HepG2 (cell line): ENCODE measurements around the gene ATP2A2. TPM values are rescaled to one million over a fixed set of nuclear protein-coding genes. Genes with fewer than 3 reads are reported as not detected.
A peak's percentile ranks its signal among the peaks of the same experiment; 100 is the strongest.

ENCODE experiments used
- ATAC-seq: fragments of 200-7000 bp; cut with Tn5 transposase; 3 replicates; pipeline ENCODE4 v1.9.1; 2020; ENCODE audit warnings: mild to moderate bottlenecking, moderate library complexity
- BruUV-seq: library from RNA; stranded (reverse); fragments of 400-500 nt; replicated peaks from 2 replicates; lab custom pipeline; 2021; lab: Mats Ljungman, UMichigan
- CTCF ChIA-PET: fragments of 300-600 bp; formaldehyde crosslinking; extraction: SDS; loops from one replicate; lab custom pipeline; 2021; ENCODE audit warnings: low total read pairs, inconsistent platforms, low intra/inter-chr PET ratio; lab: Yijun Ruan, JAX
- POLR2A ChIA-PET: fragments of 350-600 bp; sonication (Branson Sonifier 250); formaldehyde crosslinking; loops from one replicate; lab custom pipeline; 2020; ENCODE audit warnings: antibody characterized with exemption, inconsistent platforms; lab: Yijun Ruan, JAX
- DNase-seq: peaks from one replicate; pipeline ENCODE4 v3.0.0-alpha.2; 2015; ENCODE audit warnings: low spot score
- FAIRE-seq: peaks from 3 replicates; lab custom pipeline; 2011; peaks lifted over from hg19 to GRCh38; lab: Jason Lieb, UNC
- H2AFZ ChIP-seq: one replicate; pipeline ENCODE4 v1.6.1; 2011; ENCODE audit warnings: low read length, inconsistent platforms
- H3K27ac ChIP-seq: fragments of 300-600 bp; 3 replicates; pipeline ENCODE4 v1.8.0; 2011; ENCODE audit warnings: mixed run types, mild to moderate bottlenecking, mixed read lengths, low read length, inconsistent platforms; ENCODE audit not compliant: insufficient read depth; ENCODE audit errors: extremely low read length
- H3K27me3 ChIP-seq, 2 experiments: fragments of 200-600 bp in 1 of 2; 2 replicates in 1 of 2; 3 replicates in 1 of 2; pipeline versions ENCODE4 v1.6.0 to v1.8.0; 2011; ENCODE audit warnings: low read length in 2 of 2, mild to moderate bottlenecking in 2 of 2, moderate library complexity in 2 of 2, inconsistent platforms in 1 of 2; ENCODE audit not compliant: insufficient read depth in 2 of 2, control insufficient read depth in 1 of 2
- H3K36me3 ChIP-seq, 2 experiments: fragments of 200-600 bp in 1 of 2; replicated peaks in 1 of 2; 2 replicates in 1 of 2; 3 replicates in 1 of 2; pipeline versions ENCODE4 v1.5.1 to v1.8.0; 2011; ENCODE audit warnings: low read length in 2 of 2, inconsistent platforms in 1 of 2; ENCODE audit not compliant: insufficient read depth in 2 of 2, control insufficient read depth in 1 of 2
- H3K4me1 ChIP-seq: 2 replicates; pipeline ENCODE4 v1.5.1; 2012; ENCODE audit warnings: low read length, inconsistent platforms; ENCODE audit not compliant: insufficient read depth
- H3K4me2 ChIP-seq: 2 replicates; pipeline ENCODE4 v1.6.0; 2011; ENCODE audit warnings: low read depth, low read length, inconsistent platforms
- H3K4me3 ChIP-seq, 3 experiments: fragments of 200-600 bp in 1 of 3; sonication (generic), shearing (Covaris generic) in 1 of 3; replicated peaks in 1 of 3; 2 replicates each; pipeline ENCODE4 v1.5.1; 2011 to 2016; ENCODE audit warnings: low read length in 3 of 3, inconsistent platforms in 2 of 3, low read depth in 2 of 3, mild to moderate bottlenecking in 2 of 3, control low read depth in 1 of 3, mixed read lengths in 1 of 3; ENCODE audit not compliant: insufficient read depth in 1 of 3
- H3K79me2 ChIP-seq: one replicate; pipeline ENCODE4 v1.6.1; 2011; ENCODE audit warnings: low read length, inconsistent platforms; ENCODE audit not compliant: insufficient read depth
- H3K9ac ChIP-seq: 2 replicates; pipeline ENCODE4 v1.6.0; 2011; ENCODE audit warnings: mild to moderate bottlenecking, low read depth, low read length, inconsistent platforms; ENCODE audit not compliant: insufficient read depth
- H3K9me3 ChIP-seq: 2 replicates; pipeline ENCODE4 v1.5.1; 2012; ENCODE audit warnings: mild to moderate bottlenecking, low read length
- H4K20me1 ChIP-seq: 2 replicates; pipeline ENCODE4 v1.6.0; 2011; ENCODE audit warnings: inconsistent platforms, mild to moderate bottlenecking, low read length, moderate library complexity; ENCODE audit not compliant: insufficient read depth
- ATF7-NPFF ChIP-seq: sonication (generic); formaldehyde crosslinking; IDR thresholded peaks from 2 replicates; pipeline ENCODE4 v1.8.1; 2023; ENCODE audit warnings: mild to moderate bottlenecking, low read depth, missing genetic modification reagents, moderate library complexity
- BRF2 ChIP-seq: sonication (generic); formaldehyde crosslinking; IDR thresholded peaks from 2 replicates; pipeline ENCODE4 v1.8.1; 2022; ENCODE audit warnings: mild to moderate bottlenecking, missing genetic modification reagents
- GATA4 ChIP-seq: sonication (generic); IDR thresholded peaks from 2 replicates; pipeline ENCODE4 v1.6.1; 2016; ENCODE audit warnings: antibody characterized with exemption, low read depth, borderline replicate concordance
- IRF9 ChIP-seq: sonication (generic); formaldehyde crosslinking; IDR thresholded peaks from 2 replicates; pipeline ENCODE4 v1.8.0; 2022; ENCODE audit warnings: missing genetic modification reagents, mild to moderate bottlenecking, borderline replicate concordance
- JUNB ChIP-seq: sonication (generic); formaldehyde crosslinking; IDR thresholded peaks from 2 replicates; pipeline ENCODE4 v1.8.0; 2022; ENCODE audit warnings: missing genetic modification reagents, mild to moderate bottlenecking, borderline replicate concordance
- MTA1 ChIP-seq: sonication (generic); formaldehyde crosslinking; IDR thresholded peaks from 2 replicates; pipeline ENCODE4 v1.4.0; 2020; ENCODE audit warnings: missing genetic modification reagents, mild to moderate bottlenecking, borderline replicate concordance
- NFRKB ChIP-seq: fragments of 450-650 bp; IDR thresholded peaks from 2 replicates; pipeline ENCODE4 v1.6.1; 2017
- PAX8 ChIP-seq: sonication (generic); formaldehyde crosslinking; IDR thresholded peaks from 2 replicates; pipeline ENCODE4 v1.8.0; 2022; ENCODE audit warnings: mild to moderate bottlenecking, missing genetic modification reagents, borderline replicate concordance
- PHB2 ChIP-seq: fragments of 450-650 bp; IDR thresholded peaks from 2 replicates; pipeline ENCODE4 v1.6.1; 2018; ENCODE audit not compliant: partially characterized antibody
- SETDB1 ChIP-seq: sonication (generic); formaldehyde crosslinking; IDR thresholded peaks from 2 replicates; pipeline ENCODE4 v1.5.1; 2020; ENCODE audit warnings: missing genetic modification reagents, mild to moderate bottlenecking, borderline replicate concordance
- ZNF556 ChIP-seq: sonication (generic); formaldehyde crosslinking; IDR thresholded peaks from 2 replicates; pipeline ENCODE4 v1.4.0; 2020; ENCODE audit warnings: mild to moderate bottlenecking, missing genetic modification reagents, borderline replicate concordance
- in situ Hi-C: cut with HindIII; loops from 2 replicates; pipeline ENCODE4 v1.10.0; 2017; ENCODE audit warnings: low pct_unique_long_range_greater_than_20kb; ENCODE audit not compliant: extremely low pct_ligation_motif_present
- intact Hi-C: fragments of 100-400 bp; cut with micrococcal nuclease; formaldehyde crosslinking; loops from one replicate; pipeline ENCODE4 v1.10.0; 2022; ENCODE audit not compliant: unreplicated experiment
- polyA plus RNA-seq, 8 experiments: library from polyadenylated mRNA; depleted of rRNA in 3 of 8; stranded (reverse) in 7 of 8; unstranded in 1 of 8; fragments of >200 nt; fragmentation: Illumina TruSeq in 4 of 8; extraction: Trizol in 4 of 8; gene quantifications; 2 replicates each; pipeline versions ENCODE4 v1.2.1 to v1.2.3, GENCODE V29; 2011 to 2016; ENCODE audit warnings: low read depth in 4 of 8, missing spikeins in 1 of 8, mixed read lengths in 1 of 8; ENCODE audit not compliant: insufficient read depth in 1 of 8
- total RNA-seq, 5 experiments: library from RNA; depleted of rRNA; stranded (reverse); fragments of >200 nt; fragmentation: Illumina TruSeq; extraction: Trizol; gene quantifications; 2 replicates each; pipeline ENCODE4 v1.2.3, GENCODE V29; 2016; ENCODE audit warnings: low read depth in 1 of 5
- TF ChIP-seq, protein P1 (sequence below): sonication (generic); formaldehyde crosslinking; IDR thresholded peaks from 2 replicates; pipeline ENCODE4 v1.4.0; 2020; ENCODE audit warnings: low read depth, mild to moderate bottlenecking, missing genetic modification reagents

The ATP2A2 gene
- total and polyA plus RNA-seq, 2 of the 13 experiments (the other 11 are each of a cell fraction or from before 2014, with no cell fraction given), result 35.4 to 85.5 TPM

- H4K20me1 ChIP-seq, result peaks cover 49% of the 10 kb centered on the region
- no peaks in the 10 kb centered on the region for H3K27me3 ChIP-seq
- BruUV-seq, result no TSS peak
- intact Hi-C loops, result loop anchor here (5.0 kb wide), 1 partner anchor 182 kb away; no protein-coding TSS in a partner anchor
- no peak for FAIRE-seq
- H3K27ac ChIP-seq, result no peak overlapping the region
- peaks cover 4 to 39% of the 10 kb centered on the region in 2 experiments; a peak in 4 of 5 replicates for H3K36me3 ChIP-seq
- peak overlapping the region; percentile 94 for H3K9ac ChIP-seq
- in situ Hi-C loops, result no loop called here
- ChIA-PET POLR2A (interaction anchor here (1.0 kb wide), 1 partner anchor 37 kb away, joined by 4 read pairs; no protein-coding TSS in a partner anchor), CTCF (no interaction called here)
- H3K79me2 ChIP-seq, result peaks cover 77% of the 10 kb centered on the region
- peak overlapping the region; percentile 91 for H3K4me2 ChIP-seq
- H3K4me3 ChIP-seq, result peak overlapping the region in 2 of 3 experiments; percentile 73 to 88; a peak in 4 of 6 replicates
- TF ChIP-seq BRF2 (CRISPR knock-in tag) (no peak), GATA4 (no peak), PAX8 (CRISPR knock-in tag) (no peak), ZNF556 (no peak), JUNB (CRISPR knock-in tag) (no peak), MTA1 (CRISPR knock-in tag) (no peak), SETDB1 (CRISPR knock-in tag) (no peak), PHB2 (no peak), ATF7-NPFF (no peak), NFRKB (no peak), IRF9 (CRISPR knock-in tag) (no peak)
- TF ChIP-seq, protein P1, sequence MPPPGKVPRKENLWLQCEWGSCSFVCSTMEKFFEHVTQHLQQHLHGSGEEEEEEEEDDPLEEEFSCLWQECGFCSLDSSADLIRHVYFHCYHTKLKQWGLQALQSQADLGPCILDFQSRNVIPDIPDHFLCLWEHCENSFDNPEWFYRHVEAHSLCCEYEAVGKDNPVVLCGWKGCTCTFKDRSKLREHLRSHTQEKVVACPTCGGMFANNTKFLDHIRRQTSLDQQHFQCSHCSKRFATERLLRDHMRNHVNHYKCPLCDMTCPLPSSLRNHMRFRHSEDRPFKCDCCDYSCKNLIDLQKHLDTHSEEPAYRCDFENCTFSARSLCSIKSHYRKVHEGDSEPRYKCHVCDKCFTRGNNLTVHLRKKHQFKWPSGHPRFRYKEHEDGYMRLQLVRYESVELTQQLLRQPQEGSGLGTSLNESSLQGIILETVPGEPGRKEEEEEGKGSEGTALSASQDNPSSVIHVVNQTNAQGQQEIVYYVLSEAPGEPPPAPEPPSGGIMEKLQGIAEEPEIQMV (CRISPR knock-in tag), result no peak
- no peak overlapping the region for H2AFZ ChIP-seq
- no peaks in the 10 kb centered on the region for H3K9me3 ChIP-seq
- H3K4me1 ChIP-seq, result peaks cover 79% of the 10 kb centered on the region
- no peak for DNase-seq
- no peak for ATAC-seq
Measured at GRCh38 chr12:110284597-110284996, 3.5 kb downstream of the ATP2A2 start.
